HUDEP-2 (cell line): ENCODE data around the gene RGS9.
"Not testable (repeated sequence)": the region's sequence is repeated elsewhere in the genome, so short reads cannot be mapped to it uniquely, and the experiment has no call there.

Source experiments
- DNase-seq, 76 experiments: peaks; one replicate each; lab custom pipeline; 2025; ENCODE audit not compliant: unreplicated experiment in 76 of 76; lab: John Stamatoyannopoulos, UW

The RGS9 gene

GRCh38 chr17:65177901-65178300, 40.7 kb downstream of the RGS9 start:
- DNase-seq, result no peak

- DNase-seq, result not testable (repeated sequence)
Measured at GRCh38 chr17:65180276-65180675, 43.1 kb downstream of the RGS9 start.

GRCh38 chr17:65180752-65181236, 43.6 kb downstream of the RGS9 start:
- DNase-seq, result not testable (repeated sequence)

GRCh38 chr17:65181237-65182061, 44.3 kb downstream of the RGS9 start:
- DNase-seq, result no peak

DNA sequence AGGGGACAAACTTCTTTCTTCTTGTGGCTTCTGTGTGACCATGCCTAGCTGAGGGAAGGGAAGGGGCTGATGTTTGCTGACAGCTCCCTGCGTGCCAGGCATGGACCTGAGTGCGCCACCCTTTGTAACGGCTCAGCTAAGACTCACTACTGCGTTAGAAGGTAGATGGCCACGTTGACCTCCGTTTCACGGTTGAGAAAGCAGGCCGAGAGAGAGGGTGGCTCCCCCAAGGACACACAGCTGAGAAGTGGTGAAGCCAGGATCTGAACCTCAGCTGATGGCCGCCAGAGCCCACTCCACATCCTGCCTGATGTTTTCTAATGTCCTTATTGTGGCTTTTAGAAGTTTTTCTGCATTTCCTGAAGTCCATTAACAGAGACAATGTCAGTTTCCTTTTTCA, 45.1 kb downstream of the RGS9 start:
- DNase-seq, result no peak

GRCh38 chr17:65183736-65184135, 46.6 kb downstream of the RGS9 start:
- no peak for DNase-seq

DNA sequence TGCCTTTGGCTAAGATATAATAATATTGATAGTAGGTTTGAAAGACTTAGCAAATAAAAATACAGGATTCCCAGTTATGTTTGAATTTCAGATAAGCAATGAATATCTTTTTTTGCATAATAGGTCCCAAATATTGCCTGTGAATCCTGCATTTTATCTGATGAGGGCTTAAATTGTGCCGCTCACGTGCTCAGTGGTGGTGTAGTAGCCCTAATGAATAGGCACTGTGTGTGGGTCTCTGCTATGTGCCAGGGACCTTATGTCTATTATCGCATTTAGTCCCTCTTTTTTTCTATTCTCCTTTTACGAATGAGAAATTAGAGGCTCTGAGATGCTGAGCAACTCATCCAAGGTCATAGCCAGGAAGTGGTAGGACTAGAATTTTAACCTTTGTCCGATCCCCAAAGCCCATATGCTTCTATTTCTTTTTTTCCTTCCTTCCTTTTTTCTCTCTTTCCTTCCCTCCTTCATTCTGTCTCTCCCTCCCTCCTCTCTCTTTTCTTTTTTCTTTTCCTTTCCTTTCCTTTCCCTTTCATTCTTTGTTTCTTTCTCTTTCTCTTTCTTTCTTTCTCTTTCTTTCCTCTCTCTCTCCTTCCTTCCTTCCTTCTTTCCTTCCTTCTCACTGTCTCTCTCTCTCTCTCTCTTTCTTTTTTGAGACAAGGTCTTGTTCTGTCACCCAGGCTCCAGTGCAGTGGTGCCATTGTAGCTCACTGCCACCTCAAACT, 47.2 kb downstream of the RGS9 start:
- no peak for DNase-seq

GRCh38 chr17:65185062-65185461, 47.9 kb downstream of the RGS9 start:
- DNase-seq, result no peak

- DNase-seq, result no peak
Measured at GRCh38 chr17:65185668-65186382, 48.7 kb downstream of the RGS9 start.

GRCh38 chr17:65190467-65191097, 53.4 kb downstream of the RGS9 start:
- no peak for DNase-seq

GRCh38 chr17:65191811-65192740, 54.9 kb downstream of the RGS9 start:
- no peak for DNase-seq

GRCh38 chr17:65193305-65193704, 56.1 kb downstream of the RGS9 start:
- DNase-seq, result no peak

GRCh38 chr17:65193716-65194293, 56.6 kb downstream of the RGS9 start:
- no peak for DNase-seq

- peak in 5 of 76 experiments; percentile 5 to 21 (median 14) for DNase-seq
Measured at GRCh38 chr17:65194670-65195334, 57.6 kb downstream of the RGS9 start.

GRCh38 chr17:65195716-65196115, 58.5 kb downstream of the RGS9 start:
- DNase-seq, result no peak

DNA sequence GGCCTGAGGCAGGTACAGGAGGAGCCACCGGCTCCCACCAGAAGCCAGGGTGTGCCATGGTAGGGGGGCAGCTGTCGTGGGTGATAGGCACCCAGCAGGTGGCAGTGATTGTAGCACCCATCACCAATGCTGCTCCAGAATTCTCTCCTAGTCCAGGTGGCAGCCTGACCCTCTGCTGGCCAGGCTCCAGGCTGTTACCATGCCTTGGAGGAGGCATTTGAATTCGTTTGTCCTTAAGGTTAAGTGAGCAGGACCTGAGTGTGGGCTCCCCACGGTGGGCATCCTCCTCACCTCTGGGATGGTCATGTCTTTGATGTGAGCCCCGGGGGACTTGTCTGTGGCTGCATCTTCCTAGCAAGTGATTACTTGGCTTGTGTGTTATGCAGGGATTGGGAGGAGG, 59.4 kb downstream of the RGS9 start:
- DNase-seq, result no peak

DNA sequence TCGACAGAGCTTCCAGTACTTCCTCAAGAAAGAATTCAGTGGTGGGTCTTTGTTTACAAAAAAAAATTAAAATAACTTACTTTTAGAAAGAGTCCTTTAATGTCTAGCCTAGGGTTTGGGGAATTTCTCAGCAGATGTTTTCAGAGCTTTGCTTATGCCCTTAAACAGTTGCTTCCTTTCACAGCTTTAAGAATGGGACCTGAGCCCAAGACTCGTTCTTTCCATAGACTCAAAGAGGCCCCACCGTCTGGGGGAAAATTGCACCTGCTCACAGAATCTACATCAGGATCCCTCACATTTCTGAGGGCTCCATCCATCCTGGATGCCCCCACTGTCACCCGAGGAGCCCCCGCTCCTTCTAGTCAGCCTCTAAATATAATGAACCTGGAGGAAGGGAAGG, 60.0 kb downstream of the RGS9 start:
- no peak for DNase-seq

DNA sequence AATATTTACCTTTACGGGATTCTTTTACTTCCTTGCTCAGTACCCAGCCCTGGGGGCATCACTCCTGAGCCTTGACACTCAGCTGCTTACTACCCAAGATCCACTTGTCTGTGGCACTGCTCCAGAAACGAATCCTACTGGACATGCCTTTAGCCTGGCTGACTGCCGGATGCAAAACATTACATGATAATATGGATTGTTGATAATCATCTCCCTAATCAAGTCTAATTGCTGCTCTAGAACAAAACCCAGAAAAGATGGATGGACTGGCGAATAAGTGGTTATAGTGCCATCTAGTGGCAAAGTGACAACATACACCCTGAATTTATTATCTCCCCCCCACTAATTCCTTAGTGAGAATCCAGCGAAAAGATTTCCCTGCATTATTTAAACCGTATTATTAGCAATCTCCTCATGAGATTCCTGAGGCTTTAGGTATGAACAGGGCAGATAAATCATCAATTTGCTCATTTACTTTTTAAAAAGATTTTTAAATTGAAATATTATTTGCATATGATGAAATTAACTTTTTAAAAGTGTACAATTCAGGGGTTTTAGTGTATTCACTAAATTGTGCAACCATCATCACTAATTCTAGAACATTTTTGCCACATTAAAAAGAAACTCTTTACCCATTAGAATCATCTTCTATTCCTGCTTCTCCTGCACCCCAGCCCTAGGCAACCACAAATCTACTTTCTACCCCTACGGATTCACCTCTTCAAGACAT, 61.6 kb downstream of the RGS9 start:
- DNase-seq, result peak in 30 of 76 experiments; percentile 1 to 58 (median 28)
